Left ventricle myocardium superior (tissue), 1 donor: ENCODE data around the gene SLC9A7. TPM values are rescaled to one million over a fixed set of nuclear protein-coding genes. Genes with fewer than 3 reads are reported as not detected.

Experiments
- ATAC-seq: fragments of 200-7000 bp; cut with Tn5 transposase; one replicate; pipeline ENCODE4 v1.9.1; 2020; ENCODE audit warnings: mild to moderate bottlenecking, moderate library complexity
- DNase-seq: peaks from one replicate; pipeline ENCODE4 v3.0.0-alpha.2; 2020
- intact Hi-C: fragments of 100-400 bp; cut with micrococcal nuclease; formaldehyde crosslinking; loops from one replicate; pipeline ENCODE4 v1.11.0; 2022
- total RNA-seq: library from RNA; stranded (reverse); fragmentation: NEBNext Ultra II Directional; extraction: Animal tissue kit (Norgen Biotek cat#: 25700); gene quantifications from one replicate; pipeline ENCODE4 v1.2.1, GENCODE V29; 2021
- donor health status: DM: no; HTN: yes; CAD: no; lungs with severe emphysema.

SLC9A7 gene
- total RNA-seq, 1 donor from 2014 or later, result 4.6 TPM

GRCh38 chrX:46710927-46711623, 47.8 kb downstream of the SLC9A7 start:
- ATAC-seq (no peak), DNase-seq (no peak)
- intact Hi-C loops, result no loop called here

DNA sequence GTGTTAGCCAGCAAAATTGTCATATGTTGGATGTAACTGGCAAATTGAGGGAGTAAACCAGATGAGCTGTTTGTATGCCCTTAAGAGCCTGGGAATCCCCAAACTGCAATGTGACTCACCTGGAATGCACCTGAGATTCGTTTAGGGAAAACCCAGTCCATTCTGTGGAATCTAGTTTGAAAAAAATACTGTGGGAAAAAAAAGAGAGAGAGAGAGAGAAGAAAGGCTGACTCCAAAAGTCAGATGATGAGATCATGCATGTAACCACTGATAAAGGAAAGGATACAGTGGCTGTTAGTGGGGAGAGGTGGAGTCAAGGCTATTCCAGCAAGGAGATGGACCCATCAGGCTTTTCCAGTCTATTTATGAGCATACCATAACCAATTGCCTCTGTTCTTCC, 48.5 kb downstream of the SLC9A7 start:
- no peak for DNase-seq
- intact Hi-C loops, result no loop called here
- no peak for ATAC-seq

- intact Hi-C loops, result no loop called here
- DNase-seq (no peak), ATAC-seq (no peak)
Observed at GRCh38 chrX:46707274-46707965, 51.5 kb downstream of the SLC9A7 start.

DNA sequence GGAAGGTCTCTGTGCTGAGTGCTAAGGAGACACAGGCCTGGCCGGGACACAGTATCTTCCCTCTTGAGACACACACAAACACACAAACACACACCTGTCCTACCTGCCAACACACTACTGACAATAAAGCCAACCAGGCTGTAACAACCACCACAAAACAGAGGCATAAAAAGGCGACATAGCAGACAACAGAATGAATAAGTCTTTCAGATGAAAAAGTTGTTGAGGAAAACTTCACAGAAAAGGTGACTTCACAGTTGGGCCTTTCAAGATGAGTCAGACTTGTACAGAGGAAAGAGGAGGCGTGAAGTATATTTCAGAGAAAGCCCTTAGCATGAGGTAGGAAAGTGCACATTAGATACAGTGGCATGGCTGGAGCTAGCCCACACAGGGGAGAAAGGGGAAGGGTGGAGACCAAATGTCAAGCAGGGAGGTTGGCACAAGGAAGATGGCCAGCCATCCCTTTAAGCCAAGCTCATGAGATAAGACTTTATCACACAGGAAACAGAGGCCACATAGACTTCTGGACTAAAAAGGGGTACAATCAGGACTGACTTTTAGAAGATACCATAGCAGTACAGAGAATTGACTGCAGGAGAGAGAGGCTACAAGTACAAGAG, 54.0 kb downstream of the SLC9A7 start:
- intact Hi-C loops, result no loop called here
- DNase-seq (no peak), ATAC-seq (no peak)

- intact Hi-C loops, result no loop called here
- no peak for DNase-seq
- ATAC-seq, result no peak
Observed at GRCh38 chrX:46703980-46704379, 54.9 kb downstream of the SLC9A7 start.

GRCh38 chrX:46698691-46699090, 60.2 kb downstream of the SLC9A7 start:
- no peak for DNase-seq
- intact Hi-C loops, result no loop called here
- no peak for ATAC-seq

GRCh38 chrX:46695491-46695890, 63.4 kb downstream of the SLC9A7 start:
- no peak for DNase-seq
- intact Hi-C loops, result no loop called here
- ATAC-seq, result no peak

DNA sequence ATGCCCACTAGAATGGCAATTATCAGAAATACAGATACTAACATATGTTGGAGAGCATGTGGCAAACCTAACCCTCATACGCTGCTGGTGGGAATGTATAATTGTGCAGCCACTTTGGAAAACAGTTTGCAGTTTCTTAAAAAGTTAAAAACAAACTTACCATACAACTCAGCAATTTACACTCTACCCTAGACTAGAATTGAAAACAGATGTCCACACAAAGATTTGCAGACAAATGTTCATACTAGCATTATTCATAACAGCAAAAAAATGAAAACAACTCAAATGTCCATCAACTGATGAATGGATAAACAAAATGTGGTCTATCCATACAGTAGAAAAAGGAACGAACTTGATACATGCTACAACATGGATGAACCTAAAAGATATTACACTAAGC, 64.4 kb downstream of the SLC9A7 start:
- DNase-seq (no peak), ATAC-seq (no peak)
- intact Hi-C loops, result no loop called here

DNA sequence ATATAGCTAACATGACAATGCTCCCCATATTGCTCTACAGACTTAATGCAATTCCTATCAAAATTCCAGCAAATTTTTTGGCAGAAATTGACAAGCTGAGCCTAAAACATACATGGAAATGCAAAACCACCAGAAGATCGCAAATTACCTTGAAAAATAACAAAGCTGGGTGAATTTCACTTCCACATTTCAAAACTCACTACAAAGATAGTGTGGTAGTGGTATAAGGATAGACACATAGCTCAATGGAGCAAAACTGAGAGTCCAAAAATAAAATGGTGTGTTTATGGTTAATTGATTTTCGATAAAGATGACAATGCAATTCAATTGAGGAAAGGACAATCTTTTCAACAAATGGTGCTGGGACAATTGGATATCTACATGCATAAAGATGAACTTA, 65.8 kb downstream of the SLC9A7 start:
- DNase-seq (no peak), ATAC-seq (no peak)
- intact Hi-C loops, result no loop called here

- ATAC-seq (no peak), DNase-seq (no peak)
- intact Hi-C loops, result no loop called here
Observed at GRCh38 chrX:46690818-46691217, 68.1 kb downstream of the SLC9A7 start.

DNA sequence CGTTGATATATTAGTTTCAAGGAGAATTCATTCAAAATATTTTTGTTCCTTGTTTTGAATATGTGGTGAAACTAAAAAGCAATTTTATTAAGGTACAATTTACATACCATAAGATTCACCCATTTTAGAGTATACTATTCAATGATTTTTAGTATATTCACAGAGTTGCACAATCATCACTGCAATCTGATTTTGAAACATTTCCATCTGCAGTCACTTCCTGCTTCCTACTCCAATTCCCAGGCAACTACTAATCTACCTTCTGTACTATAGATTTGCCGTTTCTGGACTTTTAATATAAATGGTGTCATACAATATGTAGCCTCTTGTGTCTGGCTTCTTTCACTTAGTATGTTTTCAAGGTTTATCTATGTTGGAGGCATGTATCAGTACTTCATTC, 71.3 kb downstream of the SLC9A7 start:
- intact Hi-C loops, result no loop called here
- no peak for ATAC-seq
- DNase-seq, result no peak

- peak; percentile 65 for ATAC-seq
- intact Hi-C loops, result no loop called here
- no peak for DNase-seq
Observed at GRCh38 chrX:46686003-46686645, 72.8 kb downstream of the SLC9A7 start.

- intact Hi-C loops, result no loop called here
Observed at GRCh38 chrX:46683048-46683447, 75.9 kb downstream of the SLC9A7 start.

DNA sequence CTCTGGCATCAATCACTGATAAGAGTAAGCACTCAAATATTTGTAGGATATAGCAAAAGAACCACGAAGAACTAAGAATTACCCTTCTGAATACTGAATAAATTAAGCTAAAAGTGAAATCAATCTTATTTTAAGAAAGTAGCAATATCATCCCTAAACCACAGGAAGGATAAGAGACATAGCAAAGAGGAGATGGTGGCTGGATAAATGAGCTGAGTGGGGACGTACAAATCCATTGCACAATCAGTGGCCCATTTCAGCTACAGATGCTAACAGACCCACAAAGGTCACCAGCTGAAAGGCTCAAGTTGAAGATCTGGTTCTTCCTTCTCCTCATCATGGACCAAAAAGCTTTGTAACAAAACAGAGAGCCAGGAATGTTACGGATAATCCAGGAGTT, 77.1 kb downstream of the SLC9A7 start:
- ATAC-seq, result no peak
- DNase-seq, result no peak
- intact Hi-C loops, result no loop called here

More at GRCh38 chrX:46683048-46683447, 75.9 kb downstream of the SLC9A7 start:
- no peak for DNase-seq
- no peak for ATAC-seq

- ATAC-seq, result no peak
- DNase-seq, result no peak
- intact Hi-C loops, result no loop called here
Observed at GRCh38 chrX:46678232-46678631, 80.7 kb downstream of the SLC9A7 start.

DNA sequence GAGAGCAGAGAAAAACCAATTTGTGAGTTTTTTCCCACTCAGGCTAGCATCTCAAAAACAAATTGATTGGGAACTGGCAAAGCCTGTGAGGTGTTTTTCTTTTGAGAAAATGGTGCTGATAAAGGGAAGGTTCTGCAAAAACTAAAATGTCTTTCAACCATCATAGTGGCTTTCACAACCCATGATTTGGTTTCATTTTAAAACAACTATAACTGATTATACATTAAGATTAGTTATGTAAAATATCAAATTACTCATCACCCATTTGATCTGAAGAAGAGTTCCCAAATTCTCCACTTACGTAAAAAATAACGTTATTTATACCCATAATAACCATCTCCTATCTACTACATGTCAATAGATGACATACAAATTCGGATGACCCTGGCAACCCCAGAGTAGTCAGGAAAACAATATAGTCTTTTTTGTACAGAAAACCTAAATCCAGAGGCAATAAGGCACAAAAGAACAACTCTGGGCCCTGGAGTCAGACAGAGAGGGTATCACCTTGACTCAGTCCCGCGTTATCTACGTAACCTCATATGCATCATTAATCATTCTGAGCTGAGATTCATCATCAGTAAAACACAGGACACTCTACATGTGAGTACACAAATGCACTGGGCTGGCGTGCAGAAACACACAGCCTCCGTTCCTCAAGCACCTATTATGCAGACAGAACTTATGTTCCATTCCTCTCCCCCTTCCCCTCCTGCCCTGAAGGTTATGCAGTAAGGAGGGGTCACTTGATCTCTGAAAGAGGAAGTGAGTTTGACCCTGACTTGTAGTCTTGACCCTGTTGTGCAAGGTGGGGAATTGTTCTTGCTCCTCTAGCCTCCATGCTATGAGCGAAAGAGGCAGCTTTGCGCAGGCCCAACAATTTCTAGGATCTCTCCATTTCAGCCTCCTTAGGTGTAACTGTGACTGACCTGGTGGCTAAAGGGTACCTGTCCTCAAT, 82.2 kb downstream of the SLC9A7 start:
- ATAC-seq (no peak), DNase-seq (no peak)
- intact Hi-C loops, result no loop called here

DNA sequence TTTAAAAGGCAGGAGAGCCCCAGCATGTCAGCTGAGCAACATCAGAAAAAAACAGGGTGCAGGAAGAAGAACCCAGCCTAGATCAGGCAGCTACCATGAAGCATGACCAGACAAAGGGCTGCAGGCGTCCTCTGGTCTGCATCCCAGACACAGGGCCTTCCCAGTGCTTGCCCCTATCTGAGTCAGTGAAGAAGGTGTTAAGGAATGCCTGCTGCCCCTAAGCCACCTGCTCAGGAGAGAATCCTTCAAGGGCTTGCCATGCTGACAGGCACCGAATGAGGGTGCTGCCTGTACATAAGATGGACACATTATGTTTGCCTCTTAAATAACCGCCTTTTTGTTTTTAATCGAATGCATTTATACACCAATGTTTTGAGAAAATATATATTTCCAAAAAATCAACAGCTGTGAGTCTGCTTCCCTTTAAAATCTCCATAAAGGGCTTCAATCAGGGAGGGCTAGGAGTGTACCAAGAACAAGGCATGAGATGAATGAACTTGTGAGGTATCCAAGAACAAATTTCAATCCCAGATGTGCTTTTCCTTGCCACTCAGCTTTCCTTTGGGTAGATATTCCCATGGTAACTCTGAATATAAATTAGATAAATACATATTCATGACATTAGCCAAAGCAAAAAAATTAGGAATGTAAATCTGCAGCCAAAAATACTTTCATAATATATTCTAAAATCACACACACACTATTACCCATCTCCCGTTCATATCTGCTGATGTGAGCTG, 85.1 kb downstream of the SLC9A7 start:
- no peak for ATAC-seq
- intact Hi-C loops, result no loop called here

DNA sequence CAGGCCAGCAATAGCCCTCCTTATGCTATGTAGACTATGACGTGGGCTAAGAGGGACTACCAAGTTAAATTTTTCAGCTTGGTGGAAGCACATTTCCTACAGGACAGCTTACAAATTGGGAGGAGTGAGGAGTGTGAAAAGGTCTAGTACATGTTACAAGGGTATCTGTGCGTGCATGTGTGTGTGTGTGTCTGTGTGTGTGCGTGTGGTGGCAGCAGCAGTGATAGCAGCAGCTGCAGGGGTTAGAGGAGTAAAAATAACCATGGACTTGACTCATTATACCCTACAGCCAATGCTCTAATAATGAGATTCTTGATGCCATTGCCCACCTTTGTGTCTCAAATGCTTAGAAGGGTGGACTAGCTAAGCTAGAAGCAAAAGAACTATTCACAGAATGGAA, 88.6 kb downstream of the SLC9A7 start:
- no peak for DNase-seq

More for the DNA sequence above, 85.1 kb downstream of the SLC9A7 start:
- no peak for DNase-seq

More for the DNA sequence above, 88.6 kb downstream of the SLC9A7 start:
- peak; percentile 30 for ATAC-seq
- intact Hi-C loops, result no loop called here
